Measurements from ENCODE around the gene RRBP1. TPM values are rescaled to one million over a fixed set of nuclear protein-coding genes. Genes with fewer than 3 reads are reported as not detected.

Gene RRBP1
- total RNA-seq, 4 donors from 2014 or later = 76.5 to 162 (median 83.9) TPM

DNA sequence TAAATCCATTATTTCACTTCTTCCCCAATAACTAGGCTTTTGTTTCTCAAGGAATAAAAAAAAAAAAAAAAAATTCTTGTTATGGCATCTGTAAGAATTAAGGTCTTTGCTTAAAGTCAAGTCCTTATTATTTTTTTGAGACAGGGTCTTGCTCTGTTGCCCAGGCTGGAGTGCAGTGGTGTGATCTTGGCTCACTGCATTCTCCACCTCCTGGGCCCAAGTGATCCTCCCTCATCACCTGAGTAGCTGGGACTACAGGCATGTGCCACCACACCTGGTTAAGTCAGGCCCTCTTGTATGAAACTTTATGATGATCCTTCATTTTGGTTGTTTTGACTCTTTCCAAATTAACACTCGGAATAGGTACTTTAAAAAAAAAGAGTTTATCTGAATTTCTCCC is 94.9 kb downstream of the RRBP1 start:
- TF ChIP-seq, protein P1, sequence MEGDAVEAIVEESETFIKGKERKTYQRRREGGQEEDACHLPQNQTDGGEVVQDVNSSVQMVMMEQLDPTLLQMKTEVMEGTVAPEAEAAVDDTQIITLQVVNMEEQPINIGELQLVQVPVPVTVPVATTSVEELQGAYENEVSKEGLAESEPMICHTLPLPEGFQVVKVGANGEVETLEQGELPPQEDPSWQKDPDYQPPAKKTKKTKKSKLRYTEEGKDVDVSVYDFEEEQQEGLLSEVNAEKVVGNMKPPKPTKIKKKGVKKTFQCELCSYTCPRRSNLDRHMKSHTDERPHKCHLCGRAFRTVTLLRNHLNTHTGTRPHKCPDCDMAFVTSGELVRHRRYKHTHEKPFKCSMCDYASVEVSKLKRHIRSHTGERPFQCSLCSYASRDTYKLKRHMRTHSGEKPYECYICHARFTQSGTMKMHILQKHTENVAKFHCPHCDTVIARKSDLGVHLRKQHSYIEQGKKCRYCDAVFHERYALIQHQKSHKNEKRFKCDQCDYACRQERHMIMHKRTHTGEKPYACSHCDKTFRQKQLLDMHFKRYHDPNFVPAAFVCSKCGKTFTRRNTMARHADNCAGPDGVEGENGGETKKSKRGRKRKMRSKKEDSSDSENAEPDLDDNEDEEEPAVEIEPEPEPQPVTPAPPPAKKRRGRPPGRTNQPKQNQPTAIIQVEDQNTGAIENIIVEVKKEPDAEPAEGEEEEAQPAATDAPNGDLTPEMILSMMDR (IDR thresholded peaks at IDR 0.05) = no peak
- DNase-seq (ENCODE audit: low spot score in 2 of 2) = no peak
- H3K4me3 ChIP-seq = no peak overlapping the region
- H3K27ac ChIP-seq = no peak overlapping the region
- 81 to 98% methylated on average over 1 of the region's 1 CpG for WGBS, 2 donors
- no peaks in the 10 kb centered on the region for H3K27me3 ChIP-seq
- H3K36me3 ChIP-seq = peaks cover 0 to 4% (median 0%) of the 10 kb centered on the region in 3 donors
- H3K4me1 ChIP-seq = peaks cover 0 to 60% (median 11%) of the 10 kb centered on the region in 4 donors
- no peaks in the 10 kb centered on the region for H3K9me3 ChIP-seq

DNA sequence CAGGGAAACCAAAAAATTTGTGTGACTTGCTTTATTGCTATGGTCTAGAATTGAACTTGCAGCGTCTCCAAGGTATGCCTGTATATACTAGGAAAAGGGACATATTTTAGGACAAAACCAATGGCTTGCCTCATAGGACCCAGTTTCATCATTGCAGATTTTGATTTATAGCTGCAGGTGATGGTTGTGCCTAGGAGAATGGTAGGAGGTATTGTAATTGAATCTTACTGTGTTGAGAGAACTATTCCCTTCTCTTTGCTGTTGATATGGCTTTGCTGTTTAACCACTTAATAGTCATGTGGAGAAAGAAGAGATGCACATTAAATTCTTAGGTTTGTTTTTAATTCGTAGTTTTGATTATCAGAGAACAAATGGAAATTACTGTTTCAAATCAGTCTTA is 95.8 kb downstream of the RRBP1 start:
- WGBS, 2 donors = 81 to 82% methylated on average over 2 of the region's 2 CpGs
- Histone ChIP-seq H3K9me3 (no peaks in the 10 kb centered on the region), H3K4me1 (peaks cover 0 to 52% (median 11%) of the 10 kb centered on the region in 4 donors), H3K27ac (no peak overlapping the region), H3K4me3 (no peak overlapping the region), H3K36me3 (no peaks in the 10 kb centered on the region), H3K27me3 (no peaks in the 10 kb centered on the region)
- no peak for DNase-seq (ENCODE audit: low spot score in 2 of 2)
- TF ChIP-seq POLR2A (IDR thresholded peaks at IDR 0.05) (no peak), EP300 (IDR thresholded peaks at IDR 0.05) (no peak)
- TF ChIP-seq, protein P1 (IDR thresholded peaks at IDR 0.05) = no peak

DNA sequence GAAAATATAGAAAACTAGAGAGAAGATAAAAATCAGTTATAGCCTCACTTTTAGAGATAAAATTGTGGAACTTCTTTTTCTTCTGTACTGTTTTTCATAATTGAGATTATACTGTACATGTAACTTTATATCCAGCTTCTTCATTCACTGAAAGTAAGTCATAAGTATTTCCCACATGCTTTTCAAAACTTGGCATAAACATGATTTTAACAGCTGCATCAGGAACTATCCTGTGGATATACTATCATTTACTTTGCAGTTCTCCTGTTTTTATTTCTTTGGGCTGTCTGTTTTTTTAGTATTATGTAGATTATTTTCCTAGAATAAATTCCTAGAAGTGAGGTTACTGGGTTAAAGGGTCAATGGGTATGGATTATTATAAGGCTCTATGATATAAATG is 97.4 kb downstream of the RRBP1 start:
- H3K4me1 ChIP-seq = peaks cover 0 to 46% (median 6%) of the 10 kb centered on the region in 4 donors
- H3K27me3 ChIP-seq = no peaks in the 10 kb centered on the region
- DNase-seq (ENCODE audit: low spot score in 2 of 2) = no peak
- H3K4me3 ChIP-seq = no peak overlapping the region
- TF ChIP-seq POLR2A (IDR thresholded peaks at IDR 0.05) (no peak), EP300 (IDR thresholded peaks at IDR 0.05) (no peak)
- TF ChIP-seq, protein P1 (IDR thresholded peaks at IDR 0.05) = no peak
- H3K9me3 ChIP-seq = no peaks in the 10 kb centered on the region
- no peak overlapping the region for H3K27ac ChIP-seq
- no peaks in the 10 kb centered on the region for H3K36me3 ChIP-seq

DNA sequence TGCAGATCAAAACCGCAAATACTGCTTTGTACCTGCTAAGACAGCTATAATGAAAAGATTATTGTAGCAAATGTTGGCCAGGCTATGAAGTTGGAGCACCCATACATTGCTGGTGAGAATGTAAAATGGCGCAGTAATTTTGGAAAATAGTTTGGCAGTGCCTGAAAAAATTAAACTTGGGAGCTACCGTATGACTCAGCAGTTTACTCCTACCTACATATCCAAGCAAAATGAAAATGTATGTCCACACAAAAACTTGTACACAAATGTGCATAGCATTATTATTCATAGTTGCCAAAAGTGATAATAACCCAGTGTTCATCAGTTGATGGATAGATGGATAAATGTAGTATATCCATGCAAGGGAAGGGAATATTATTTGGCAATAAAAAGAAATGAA is 98.9 kb downstream of the RRBP1 start:
- H3K4me3 ChIP-seq = no peak overlapping the region
- TF ChIP-seq POLR2A (IDR thresholded peaks at IDR 0.05) (no peak), EP300 (IDR thresholded peaks at IDR 0.05) (no peak)
- TF ChIP-seq, protein P1 (IDR thresholded peaks at IDR 0.05) = no peak
- H3K27ac ChIP-seq = no peak overlapping the region
- H3K9me3 ChIP-seq = no peaks in the 10 kb centered on the region
- peaks cover 0 to 38% (median 4%) of the 10 kb centered on the region in 4 donors for H3K4me1 ChIP-seq
- H3K36me3 ChIP-seq = no peaks in the 10 kb centered on the region
- DNase-seq (ENCODE audit: low spot score in 2 of 2) = no peak
- WGBS, 2 donors = 93 to 94% methylated on average over 3 of the region's 3 CpGs
- H3K27me3 ChIP-seq = no peaks in the 10 kb centered on the region

DNA sequence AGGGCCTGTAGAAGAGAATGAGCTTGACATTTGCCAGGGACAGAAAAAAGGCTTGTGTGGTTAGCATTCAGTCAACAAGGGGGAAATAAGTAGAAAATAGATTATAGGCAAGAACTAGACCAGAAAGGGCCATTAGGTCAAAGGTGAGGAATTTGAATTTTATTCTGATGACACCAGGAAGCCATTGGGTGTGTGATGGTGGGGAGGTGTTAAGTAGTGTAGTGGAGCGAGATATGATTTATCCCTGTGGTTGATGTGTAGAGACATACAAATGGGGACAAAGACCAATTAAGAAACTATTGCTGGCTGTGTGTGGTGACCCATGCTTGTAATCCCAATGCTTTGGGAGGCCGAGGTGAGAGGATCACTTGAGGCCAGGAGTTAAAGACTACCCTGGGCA is 101.1 kb downstream of the RRBP1 start:
- no peak overlapping the region for H3K27ac ChIP-seq
- peaks cover 0 to 31% (median under 1%) of the 10 kb centered on the region in 4 donors for H3K4me1 ChIP-seq
- 89 to 93% methylated on average over 2 of the region's 2 CpGs for WGBS, 2 donors
- TF ChIP-seq, protein P1 (IDR thresholded peaks at IDR 0.05) = no peak
- no peak for TF ChIP-seq POLR2A (IDR thresholded peaks at IDR 0.05)
- H3K36me3 ChIP-seq = no peaks in the 10 kb centered on the region
- DNase-seq (ENCODE audit: low spot score in 2 of 2) = no peak
- no peaks in the 10 kb centered on the region for H3K27me3 ChIP-seq
- H3K4me3 ChIP-seq = no peak overlapping the region
- H3K9me3 ChIP-seq = no peaks in the 10 kb centered on the region
